ENCODE results near the gene TTC28.

Gene TTC28

DNA sequence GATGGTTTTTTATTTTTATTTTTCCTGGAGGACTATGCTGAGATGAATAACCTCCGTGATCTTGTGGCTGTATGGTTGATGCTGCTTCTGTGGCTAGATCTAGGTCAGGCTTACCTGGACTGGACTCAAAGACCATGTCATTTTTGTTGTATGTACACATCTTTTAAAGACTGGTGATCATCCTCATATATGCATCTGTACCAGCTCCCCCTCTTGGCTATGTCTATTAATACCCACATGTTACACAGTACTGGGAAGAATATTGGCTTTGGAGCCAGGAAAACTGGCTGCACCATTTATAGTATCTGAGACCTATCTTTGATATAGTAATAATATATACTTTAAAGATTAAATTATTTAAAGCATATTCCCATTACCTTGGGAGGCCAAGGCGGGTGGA, 742.2 kb downstream of the TTC28 start:
- no peak for DNase-seq

- DNase-seq: no peak
Observed at GRCh38 chr22:27935897-27936296, 743.7 kb downstream of the TTC28 start.

GRCh38 chr22:27934069-27934468, 745.6 kb downstream of the TTC28 start:
- DNase-seq: no peak

DNA sequence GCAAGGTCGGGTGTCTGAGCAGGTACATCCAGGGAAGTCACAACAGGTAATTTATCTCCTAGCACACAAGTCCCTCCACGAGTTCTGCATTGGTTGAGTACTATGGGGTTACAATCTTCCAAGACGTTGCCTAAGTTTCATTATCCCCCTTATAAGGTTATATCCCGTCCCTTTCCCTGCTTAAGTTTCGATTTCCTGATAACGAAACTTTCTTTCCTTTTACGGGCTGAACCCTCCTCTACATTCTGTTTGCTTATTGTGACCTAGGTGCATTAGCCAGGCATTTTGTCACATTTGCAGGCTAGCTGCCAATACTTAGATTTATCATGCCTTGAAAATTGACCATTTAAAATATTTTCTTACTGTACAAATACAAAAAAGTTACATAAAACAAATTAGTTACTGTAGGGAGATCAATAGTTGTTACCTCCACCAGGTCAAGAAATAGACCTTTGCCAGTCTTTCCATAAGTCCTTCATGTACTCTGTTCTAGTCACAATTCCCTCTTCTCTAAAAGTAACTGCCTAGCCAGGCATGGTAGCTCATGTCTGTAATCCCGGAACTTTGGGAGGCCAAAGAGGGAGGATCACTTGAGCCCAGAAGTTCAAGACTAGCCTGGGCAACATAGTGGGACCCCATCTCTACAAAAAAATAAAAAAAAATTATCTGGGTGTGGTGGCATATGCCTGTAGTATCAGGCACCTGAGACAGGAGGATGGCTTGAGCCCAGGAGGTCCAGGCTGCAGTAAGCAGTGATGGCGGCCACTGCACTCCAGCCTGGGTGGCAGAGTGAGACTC, 746.3 kb downstream of the TTC28 start:
- DNase-seq: no peak

DNA sequence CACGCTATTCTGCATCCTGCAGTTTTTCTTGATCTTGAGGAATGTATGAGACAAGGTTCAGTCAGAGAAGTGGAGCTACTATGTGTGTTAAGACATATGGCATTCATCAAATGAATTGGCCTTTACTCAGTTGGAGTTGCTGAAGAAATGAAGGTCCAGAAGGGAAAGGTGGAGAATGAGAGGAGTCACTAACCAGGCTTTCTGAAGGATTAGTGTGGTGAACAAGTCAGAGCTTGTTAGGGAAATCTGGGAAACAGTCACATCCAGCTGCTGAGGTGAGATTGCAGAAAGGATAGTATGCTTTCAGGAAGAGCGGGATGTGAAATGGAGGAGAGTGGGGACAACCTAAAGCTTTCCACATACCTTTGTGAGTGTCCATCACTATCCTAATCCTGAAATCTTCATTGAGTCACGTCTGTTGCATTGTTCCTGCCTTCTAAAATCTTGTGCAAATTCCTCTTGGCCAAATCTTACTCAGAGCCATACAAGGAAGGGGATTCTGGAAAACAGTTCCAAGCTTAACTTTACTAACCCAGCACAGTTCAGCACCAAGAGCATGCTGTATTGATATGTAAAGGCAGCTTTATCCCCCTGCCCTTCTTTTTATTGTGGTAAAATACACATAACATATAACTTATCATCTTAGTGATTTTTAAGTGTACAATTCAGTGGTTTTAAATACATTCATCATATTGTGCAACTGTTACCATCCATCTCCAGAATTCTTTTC, 749.1 kb downstream of the TTC28 start:
- no peak for DNase-seq

Measured in SIG-M5 (cell line).